A673 (cell line): ENCODE results near the gene ISL2. TPM values are rescaled to one million over a fixed set of nuclear protein-coding genes. Genes with fewer than 3 reads are reported as not detected.

Source experiments
- BruUV-seq: library from RNA; stranded (reverse); fragments of 400-500 nt; replicated peaks from 2 replicates; lab custom pipeline; 2021; lab: Mats Ljungman, UMichigan
- CTCF ChIA-PET: fragments of 300-600 bp; sonication (Branson Sonifier 250); formaldehyde crosslinking; loops from one replicate; lab custom pipeline; 2022; ENCODE audit warnings: antibody characterized with exemption; lab: Charles Lee
- POLR2A ChIA-PET: fragments of 300-600 bp; sonication (Branson Sonifier 250); formaldehyde crosslinking; loops from one replicate; lab custom pipeline; 2022; ENCODE audit warnings: antibody characterized with exemption; ENCODE audit not compliant: low non-redundant PET; lab: Charles Lee
- DNase-seq: peaks from one replicate; pipeline ENCODE4 v3.0.0-alpha.2; 2015; ENCODE audit warnings: low spot score
- H3K27ac ChIP-seq: fragments of 200-600 bp; sonication (generic); 2 replicates; pipeline ENCODE4 v1.5.1; 2016; ENCODE audit warnings: mixed run types, low read depth, mild to moderate bottlenecking, mixed read lengths, antibody characterized with exemption, low read length; ENCODE audit not compliant: poor library complexity, severe bottlenecking
- H3K27me3 ChIP-seq: fragments of 200-600 bp; sonication (generic); replicated peaks from 2 replicates; pipeline ENCODE4 v1.6.1; 2017; ENCODE audit warnings: mixed run types, low read depth, mild to moderate bottlenecking, mixed read lengths, antibody characterized with exemption, low read length; ENCODE audit not compliant: insufficient read depth, poor library complexity
- H3K36me3 ChIP-seq: fragments of 200-600 bp; sonication (generic); 2 replicates; pipeline ENCODE4 v1.6.1; 2016; ENCODE audit warnings: mixed run types, mild to moderate bottlenecking, mixed read lengths, antibody characterized with exemption, low read length; ENCODE audit not compliant: insufficient read depth, poor library complexity, severe bottlenecking
- H3K4me1 ChIP-seq: fragments of 200-600 bp; sonication (generic); 2 replicates; pipeline ENCODE4 v1.6.1; 2017; ENCODE audit warnings: mixed run types, mild to moderate bottlenecking, mixed read lengths, antibody characterized with exemption, low read length; ENCODE audit not compliant: insufficient read depth, poor library complexity, severe bottlenecking
- H3K4me3 ChIP-seq: fragments of 200-600 bp; sonication (generic); 2 replicates; pipeline ENCODE4 v1.5.1; 2016; ENCODE audit warnings: low read depth, mixed run types, mild to moderate bottlenecking, mixed read lengths, low read length; ENCODE audit not compliant: poor library complexity, severe bottlenecking
- H3K9me3 ChIP-seq: fragments of 200-600 bp; sonication (generic); 2 replicates; pipeline ENCODE4 v1.6.1; 2016; ENCODE audit warnings: mixed run types, low read depth, mild to moderate bottlenecking, mixed read lengths, antibody characterized with exemption, low read length; ENCODE audit not compliant: poor library complexity, severe bottlenecking
- CTCF ChIP-seq: fragments of 300-800, 200-600 bp; sonication (generic); conservative IDR thresholded peaks from 2 replicates; pipeline ENCODE4 v1.5.1; 2017; ENCODE audit warnings: low read depth, mild to moderate bottlenecking, antibody characterized with exemption, low read length, moderate library complexity, mixed read lengths
- EZH2 ChIP-seq: fragments of 200-600 bp; sonication (generic); IDR thresholded peaks from 2 replicates; pipeline ENCODE4 v1.6.1; 2017; ENCODE audit warnings: borderline replicate concordance, low read depth, mild to moderate bottlenecking, mixed read lengths, antibody characterized with exemption, low read length; ENCODE audit not compliant: poor library complexity, severe bottlenecking
- intact Hi-C: fragments of 100-400 bp; cut with micrococcal nuclease; formaldehyde crosslinking; loops from one replicate; pipeline ENCODE4 v1.10.0; 2022; ENCODE audit not compliant: unreplicated experiment
- total RNA-seq: library from RNA; stranded (reverse); gene quantifications from 2 replicates; pipeline ENCODE4 v1.2.3, GENCODE V29; 2021

Gene ISL2
- total RNA-seq, 1 experiment from 2014 or later, result 3.8 TPM

GRCh38 chr15:76345880-76346668, 9.5 kb downstream of the ISL2 start:
- H3K27ac ChIP-seq, result no peak overlapping the region
- peaks cover 76% of the 10 kb centered on the region for H3K27me3 ChIP-seq
- TF ChIP-seq EZH2 (no peak), CTCF (no peak)
- intact Hi-C loops, result no loop called here
- H3K9me3 ChIP-seq, result no peaks in the 10 kb centered on the region
- DNase-seq, result no peak
- peaks cover 24% of the 10 kb centered on the region for H3K4me1 ChIP-seq
- CTCF ChIA-PET, result no interaction called here
- H3K36me3 ChIP-seq, result no peaks in the 10 kb centered on the region
- POLR2A ChIA-PET, result no interaction called here
- H3K4me3 ChIP-seq, result peak overlapping the region; percentile 47
- BruUV-seq, result no TSS peak

GRCh38 chr15:76346669-76347481, 10.3 kb downstream of the ISL2 start:
- H3K4me1 ChIP-seq, result peaks cover 22% of the 10 kb centered on the region
- BruUV-seq, result no TSS peak
- no peaks in the 10 kb centered on the region for H3K36me3 ChIP-seq
- H3K27ac ChIP-seq, result no peak overlapping the region
- DNase-seq, result peak; percentile 74
- TF ChIP-seq EZH2 (peak; percentile 67), CTCF (no peak)
- H3K4me3 ChIP-seq, result peak overlapping the region; percentile 47
- CTCF ChIA-PET, result no interaction called here
- H3K9me3 ChIP-seq, result no peaks in the 10 kb centered on the region
- H3K27me3 ChIP-seq, result peaks cover 68% of the 10 kb centered on the region
- intact Hi-C loops, result no loop called here
- POLR2A ChIA-PET, result interaction anchor here (0.6 kb wide), 1 partner anchor 30 kb away, joined by 3 read pairs; no protein-coding TSS in a partner anchor

- intact Hi-C loops, result no loop called here
- Histone ChIP-seq H3K4me3 (peak overlapping the region; percentile 47), H3K27ac (no peak overlapping the region), H3K4me1 (peaks cover 22% of the 10 kb centered on the region), H3K27me3 (peaks cover 61% of the 10 kb centered on the region), H3K9me3 (no peaks in the 10 kb centered on the region), H3K36me3 (no peaks in the 10 kb centered on the region)
- POLR2A ChIA-PET, result interaction anchor here (0.6 kb wide), 1 partner anchor 30 kb away, joined by 3 read pairs; no protein-coding TSS in a partner anchor
- CTCF ChIA-PET, result no interaction called here
- DNase-seq, result no peak
- TF ChIP-seq EZH2 (no peak), CTCF (no peak)
- BruUV-seq, result no TSS peak
Measured at GRCh38 chr15:76347482-76348055, 11.0 kb downstream of the ISL2 start.
